Measurements from ENCODE around the gene RHCG. TPM values are rescaled to one million over a fixed set of nuclear protein-coding genes. Genes with fewer than 3 reads are reported as not detected.
A peak's percentile ranks its signal among the peaks of the same experiment; 100 is the strongest.

RHCG gene
- total and polyA plus RNA-seq, 2 donors (not counting 1 experiment from before 2014, with no cell fraction given), result under 0.01 TPM; not detected in 1

DNA sequence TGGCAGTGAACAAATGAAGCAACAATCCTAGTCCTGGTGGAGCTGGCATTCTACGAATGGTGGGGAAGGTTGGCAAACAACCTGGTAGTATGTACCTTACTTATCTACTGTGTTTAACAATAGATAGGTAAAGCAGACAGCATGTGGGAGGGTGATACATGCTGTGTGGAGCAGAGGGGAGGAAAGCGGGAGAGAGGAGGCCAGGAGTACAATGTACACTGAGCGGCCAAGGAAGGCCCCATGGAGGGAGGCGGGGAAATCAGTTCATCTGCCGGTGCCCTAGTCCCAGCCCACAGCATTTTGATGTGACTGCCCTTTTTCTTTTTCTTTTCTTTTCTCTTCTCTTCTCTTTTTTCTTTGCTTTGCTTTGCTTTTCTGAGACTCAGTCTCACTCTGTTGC, 5.3 kb upstream of the RHCG start:
- H3K4me2 ChIP-seq (ENCODE audit: extremely low read depth, insufficient read depth, low read length), result no peak overlapping the region
- H3K27me3 ChIP-seq (ENCODE audit: control insufficient read depth, insufficient read depth, low read length), result peaks cover 6% of the 10 kb centered on the region
- TF ChIP-seq EZH2 (IDR thresholded peaks at IDR 0.05; ENCODE audit: low read length, missing control alignments), result no peak

DNA sequence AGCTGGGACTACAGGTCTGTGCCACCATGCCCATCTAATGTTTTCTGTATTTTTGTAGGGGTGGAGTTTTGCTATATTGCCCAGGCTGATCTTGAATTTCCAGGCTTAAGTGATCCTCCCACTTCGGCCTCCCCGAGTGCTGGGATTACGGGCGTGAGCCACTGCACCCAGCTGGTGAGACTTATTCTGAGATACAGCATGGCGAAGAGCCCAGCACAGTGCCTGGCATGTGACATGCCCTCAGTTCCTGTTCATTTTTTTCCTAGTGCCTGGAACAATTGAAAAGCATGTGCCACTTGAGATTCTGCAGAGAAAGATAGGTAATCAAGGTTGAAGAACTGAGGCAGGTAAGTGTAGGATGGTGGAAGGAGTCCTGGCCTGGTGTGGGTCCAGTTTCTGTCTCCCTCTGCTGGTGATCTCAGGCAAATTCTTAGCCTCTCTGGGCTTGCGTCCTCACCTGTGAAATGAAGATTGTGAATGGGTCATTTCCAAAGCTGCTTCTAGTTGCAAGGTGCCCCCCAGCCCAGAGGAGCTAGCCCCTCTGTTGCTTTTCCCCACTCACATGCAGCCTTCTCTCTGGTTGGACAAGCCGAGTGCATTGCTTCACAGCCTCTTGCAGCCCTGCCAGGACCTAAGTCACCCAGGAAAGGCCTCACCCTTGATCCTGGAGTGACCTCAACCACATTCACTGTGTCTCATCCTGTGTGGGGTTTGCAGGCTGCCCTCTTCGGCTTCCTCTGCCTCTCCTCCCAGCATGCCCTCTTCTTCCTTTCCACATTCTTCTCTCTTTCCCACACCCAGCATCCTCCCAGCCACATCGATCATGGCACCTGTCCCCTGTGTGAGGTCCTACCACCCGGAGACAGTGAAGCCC, 4.3 kb upstream of the RHCG start:
- Histone ChIP-seq H3K4me3 (replicated peaks in 1 of 4; ENCODE audit: control extremely low read depth in 1 of 4, insufficient read depth in 1 of 4, low read depth in 3 of 4, low read length in 4 of 4) (no peak overlapping the region), H3K36me3 (ENCODE audit: control insufficient read depth, insufficient read depth, low read length) (no peaks in the 10 kb centered on the region), H2AFZ (ENCODE audit: low read length) (no peak overlapping the region), H3K4me2 (ENCODE audit: extremely low read depth, insufficient read depth, low read length) (no peak overlapping the region), H3K79me2 (ENCODE audit: control insufficient read depth, insufficient read depth, low read length) (no peaks in the 10 kb centered on the region), H3K9ac (ENCODE audit: insufficient read depth, low read length) (no peak overlapping the region), H3K27me3 (ENCODE audit: control insufficient read depth, insufficient read depth, low read length) (peaks cover 14% of the 10 kb centered on the region), H4K20me1 (ENCODE audit: control insufficient read depth, extremely low read depth, insufficient read depth, low read length) (no peaks in the 10 kb centered on the region), H3K27ac (ENCODE audit: insufficient read depth, low read length) (no peak overlapping the region), H3K9me3 (ENCODE audit: control insufficient read depth, insufficient read depth, low read depth, low read length) (no peaks in the 10 kb centered on the region), H3K4me1 (ENCODE audit: control insufficient read depth, extremely low read depth, insufficient read depth, low read length) (peaks cover 2% of the 10 kb centered on the region)
- TF ChIP-seq EZH2 (IDR thresholded peaks at IDR 0.05; ENCODE audit: low read length, missing control alignments), result no peak
- TF ChIP-seq, protein P1, sequence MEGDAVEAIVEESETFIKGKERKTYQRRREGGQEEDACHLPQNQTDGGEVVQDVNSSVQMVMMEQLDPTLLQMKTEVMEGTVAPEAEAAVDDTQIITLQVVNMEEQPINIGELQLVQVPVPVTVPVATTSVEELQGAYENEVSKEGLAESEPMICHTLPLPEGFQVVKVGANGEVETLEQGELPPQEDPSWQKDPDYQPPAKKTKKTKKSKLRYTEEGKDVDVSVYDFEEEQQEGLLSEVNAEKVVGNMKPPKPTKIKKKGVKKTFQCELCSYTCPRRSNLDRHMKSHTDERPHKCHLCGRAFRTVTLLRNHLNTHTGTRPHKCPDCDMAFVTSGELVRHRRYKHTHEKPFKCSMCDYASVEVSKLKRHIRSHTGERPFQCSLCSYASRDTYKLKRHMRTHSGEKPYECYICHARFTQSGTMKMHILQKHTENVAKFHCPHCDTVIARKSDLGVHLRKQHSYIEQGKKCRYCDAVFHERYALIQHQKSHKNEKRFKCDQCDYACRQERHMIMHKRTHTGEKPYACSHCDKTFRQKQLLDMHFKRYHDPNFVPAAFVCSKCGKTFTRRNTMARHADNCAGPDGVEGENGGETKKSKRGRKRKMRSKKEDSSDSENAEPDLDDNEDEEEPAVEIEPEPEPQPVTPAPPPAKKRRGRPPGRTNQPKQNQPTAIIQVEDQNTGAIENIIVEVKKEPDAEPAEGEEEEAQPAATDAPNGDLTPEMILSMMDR (conservative IDR thresholded peaks at IDR 0.05 in 1 of 2, IDR thresholded peaks at IDR 0.05 in 1 of 2; ENCODE audit: low read depth in 1 of 2, low read length in 2 of 2), result peak in 1 of 2 donors; percentile 21
- no peak for DNase-seq (ENCODE audit: low read depth in 2 of 2)

More for the DNA sequence above, 5.3 kb upstream of the RHCG start:
- H4K20me1 ChIP-seq (ENCODE audit: control insufficient read depth, extremely low read depth, insufficient read depth, low read length), result no peaks in the 10 kb centered on the region
- H3K79me2 ChIP-seq (ENCODE audit: control insufficient read depth, insufficient read depth, low read length), result no peaks in the 10 kb centered on the region
- H2AFZ ChIP-seq (ENCODE audit: low read length), result no peak overlapping the region
- peaks cover 2% of the 10 kb centered on the region for H3K4me1 ChIP-seq (ENCODE audit: control insufficient read depth, extremely low read depth, insufficient read depth, low read length)
- no peak overlapping the region for H3K9ac ChIP-seq (ENCODE audit: insufficient read depth, low read length)
- H3K9me3 ChIP-seq (ENCODE audit: control insufficient read depth, insufficient read depth, low read depth, low read length), result no peaks in the 10 kb centered on the region
- no peak for DNase-seq (ENCODE audit: low read depth in 2 of 2)
- no peak overlapping the region for H3K4me3 ChIP-seq (replicated peaks in 1 of 4; ENCODE audit: control extremely low read depth in 1 of 4, insufficient read depth in 1 of 4, low read depth in 3 of 4, low read length in 4 of 4)
- no peak overlapping the region for H3K27ac ChIP-seq (ENCODE audit: insufficient read depth, low read length)
- no peaks in the 10 kb centered on the region for H3K36me3 ChIP-seq (ENCODE audit: control insufficient read depth, insufficient read depth, low read length)

DNA sequence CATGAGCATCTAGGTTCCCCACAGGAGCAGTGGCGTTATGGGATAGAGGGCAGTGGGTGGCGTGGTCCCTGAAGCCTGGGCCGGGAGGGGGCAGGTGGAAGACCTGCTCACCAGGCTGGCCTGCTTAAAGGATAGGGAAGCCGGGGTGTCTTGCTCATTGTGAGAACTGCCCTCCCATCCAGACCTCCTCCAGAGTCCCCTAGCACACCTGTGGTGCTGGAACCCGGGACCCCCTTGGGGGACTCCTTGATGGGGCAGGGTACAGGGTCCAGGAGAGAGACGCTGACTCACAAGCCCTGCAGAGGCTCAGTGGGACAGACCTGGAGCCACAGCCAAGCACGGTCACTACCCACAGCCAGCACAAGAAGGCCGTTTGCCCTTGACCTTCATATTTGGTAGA, 2.8 kb upstream of the RHCG start:
- Histone ChIP-seq H3K27ac (ENCODE audit: insufficient read depth, low read length) (no peak overlapping the region), H2AFZ (ENCODE audit: low read length) (no peak overlapping the region)

More for the DNA sequence above, 2.8 kb upstream of the RHCG start:
- H3K9me3 ChIP-seq (ENCODE audit: control insufficient read depth, insufficient read depth, low read depth, low read length), result no peaks in the 10 kb centered on the region
- H3K79me2 ChIP-seq (ENCODE audit: control insufficient read depth, insufficient read depth, low read length), result no peaks in the 10 kb centered on the region
- no peaks in the 10 kb centered on the region for H4K20me1 ChIP-seq (ENCODE audit: control insufficient read depth, extremely low read depth, insufficient read depth, low read length)
- H3K9ac ChIP-seq (ENCODE audit: insufficient read depth, low read length), result no peak overlapping the region
- no peak for DNase-seq (ENCODE audit: low read depth in 2 of 2)
- H3K4me2 ChIP-seq (ENCODE audit: extremely low read depth, insufficient read depth, low read length), result no peak overlapping the region
- H3K36me3 ChIP-seq (ENCODE audit: control insufficient read depth, insufficient read depth, low read length), result no peaks in the 10 kb centered on the region
- peaks cover 20% of the 10 kb centered on the region for H3K27me3 ChIP-seq (ENCODE audit: control insufficient read depth, insufficient read depth, low read length)
- TF ChIP-seq EZH2 (IDR thresholded peaks at IDR 0.05; ENCODE audit: low read length, missing control alignments), result no peak
- TF ChIP-seq, protein P1 (conservative IDR thresholded peaks at IDR 0.05 in 1 of 2, IDR thresholded peaks at IDR 0.05 in 1 of 2; ENCODE audit: low read depth in 1 of 2, low read length in 2 of 2), result no peak
- H3K4me3 ChIP-seq (replicated peaks in 1 of 4; ENCODE audit: control extremely low read depth in 1 of 4, insufficient read depth in 1 of 4, low read depth in 3 of 4, low read length in 4 of 4), result no peak overlapping the region
- peaks cover 2% of the 10 kb centered on the region for H3K4me1 ChIP-seq (ENCODE audit: control insufficient read depth, extremely low read depth, insufficient read depth, low read length)
